Adrenal gland (tissue), 12 donors: ENCODE data around the gene MGMT. TPM values are rescaled to one million over a fixed set of nuclear protein-coding genes. Genes with fewer than 3 reads are reported as not detected.

ENCODE experiments used
- DNase-seq, 7 donors: peaks; one replicate each; pipeline ENCODE4 v3.0.0-alpha.2; 2019 to 2020
- H3K27ac ChIP-seq, 5 donors: fragments of 200-600 bp; sonication (generic) in 4 of 5; 1 replicate in 3 of 5; 2 replicates in 2 of 5; pipeline versions ENCODE4 v1.5.1 to v1.8.0; 2016 to 2020; ENCODE audit warnings: mild to moderate bottlenecking in 1 of 5
- H3K27me3 ChIP-seq: fragments of 200-600 bp; 2 replicates; pipeline ENCODE4 v1.8.0; 2021
- H3K36me3 ChIP-seq, 2 donors: fragments of 200-600 bp; replicated peaks in 1 of 2; 1 replicate in 1 of 2; 2 replicates in 1 of 2; pipeline versions ENCODE4 v1.5.1 to v1.8.0; 2018 to 2022
- H3K4me1 ChIP-seq, 2 donors: fragments of 200-600 bp; replicated peaks in 1 of 2; 1 replicate in 1 of 2; 2 replicates in 1 of 2; pipeline versions ENCODE4 v1.5.1 to v1.8.0; 2018 to 2021
- H3K4me3 ChIP-seq, 4 donors: fragments of 200-600 bp; sonication (generic) in 3 of 4; one replicate each; pipeline ENCODE4 v1.5.1; 2016 to 2018
- H3K9me3 ChIP-seq, 3 donors: fragments of 200-600 bp; sonication (generic) in 1 of 3; replicated peaks in 1 of 3; 1 replicate in 2 of 3; 2 replicates in 1 of 3; pipeline versions ENCODE4 v1.5.1 to v1.8.0; 2016 to 2021
- POLR2A ChIP-seq, 2 donors: fragments of 450-650 bp; IDR thresholded peaks; one replicate each; pipeline ENCODE4 v1.6.1; 2017; ENCODE audit warnings: antibody characterized with exemption in 2 of 2, mild to moderate bottlenecking in 2 of 2, moderate library complexity in 1 of 2
- WGBS, 4 donors: extraction: QIAGEN DNeasy Blood & Tissue Kit in 2 of 4; methylation state at CpG; one replicate each; pipeline versions ENCODE4 v1.1.5 to v1.1.7; 2013 to 2017; 5-methylcytosine and 5-hydroxymethylcytosine counted together
- intact Hi-C, 2 donors: fragments of 100-400 bp; cut with DNase I; formaldehyde crosslinking; loops; one replicate each; pipeline versions ENCODE4 v1.14.1 to v1.15.0; 2022 to 2023
- polyA plus RNA-seq, 3 donors: library from polyadenylated mRNA; stranded (reverse); fragments of 200-250 nt in 2 of 3; fragments of 350-450 nt in 1 of 3; fragmentation: Illumina TruSeq in 1 of 3; extraction: RNeasy Lipid Tissue Mini Kit (QIAGEN cat#74804) in 1 of 3; gene quantifications; one replicate each; pipeline ENCODE4 v1.2.3, GENCODE V29; 2013 to 2014
- total RNA-seq, 9 donors: library from RNA; depleted of rRNA in 4 of 9; stranded (reverse); fragments of >200 nt in 4 of 9; fragments of 120-200 nt in 1 of 9; fragmentation: NEBNext Ultra II Directional in 1 of 9; extraction: Animal tissue kit (Norgen Biotek cat#: 25700) in 1 of 9; gene quantifications; one replicate each; pipeline versions ENCODE4 v1.1.0 to v1.2.4, GENCODE V29; 2013 to 2023
- TF ChIP-seq, protein P1 (sequence below), 6 experiments: fragments of 450-650 bp in 4 of 6; fragments of 200-600 bp in 2 of 6; sonication (generic) in 1 of 6; IDR thresholded peaks; 1 replicate in 5 of 6; 2 replicates in 1 of 6; pipeline versions ENCODE4 v1.5.1 to v1.8.0; 2016 to 2021; ENCODE audit warnings: antibody characterized with exemption in 6 of 6, mild to moderate bottlenecking in 2 of 6, moderate library complexity in 1 of 6
- donor health status: healthy with polysubstance abuse.
- donor health status: Bipolar disorder and iron deficiency.
- donor health status: DM: yes; HTN: yes; CAD: no.
- donor health status: DM: no; HTN: no; CAD: no.
- donor health status: DM: no; HTN: no; CAD: no.
- donor health status: DM: yes; HTN: yes; CAD: no.

MGMT gene
- total and polyA plus RNA-seq, 12 donors, result 3.8 to 35.8 (median 21.2) TPM

DNA sequence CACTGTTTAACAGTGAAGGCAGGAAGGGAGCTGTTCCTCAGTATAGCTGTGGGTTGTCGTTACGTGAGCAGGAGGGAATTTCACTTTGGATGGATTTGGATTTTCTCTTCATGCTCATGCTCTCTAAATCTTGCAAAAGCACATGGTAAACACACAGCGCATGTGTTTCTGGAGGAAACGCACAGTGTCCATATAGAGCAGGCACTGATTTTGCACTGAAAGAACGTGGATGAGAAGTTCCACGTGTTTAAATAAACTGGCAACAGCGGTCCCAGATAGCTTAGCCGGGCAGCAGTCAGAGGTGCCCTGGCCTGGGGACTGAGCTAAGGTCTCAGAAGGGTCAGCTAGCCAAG lies 188.6 kb downstream of the MGMT start:
- 94 to 97% (median 94%) methylated on average over 8 of the region's 8 CpGs for WGBS, 4 donors
- no peak for TF ChIP-seq POLR2A (IDR thresholded peaks at IDR 0.05)
- TF ChIP-seq, protein P1, sequence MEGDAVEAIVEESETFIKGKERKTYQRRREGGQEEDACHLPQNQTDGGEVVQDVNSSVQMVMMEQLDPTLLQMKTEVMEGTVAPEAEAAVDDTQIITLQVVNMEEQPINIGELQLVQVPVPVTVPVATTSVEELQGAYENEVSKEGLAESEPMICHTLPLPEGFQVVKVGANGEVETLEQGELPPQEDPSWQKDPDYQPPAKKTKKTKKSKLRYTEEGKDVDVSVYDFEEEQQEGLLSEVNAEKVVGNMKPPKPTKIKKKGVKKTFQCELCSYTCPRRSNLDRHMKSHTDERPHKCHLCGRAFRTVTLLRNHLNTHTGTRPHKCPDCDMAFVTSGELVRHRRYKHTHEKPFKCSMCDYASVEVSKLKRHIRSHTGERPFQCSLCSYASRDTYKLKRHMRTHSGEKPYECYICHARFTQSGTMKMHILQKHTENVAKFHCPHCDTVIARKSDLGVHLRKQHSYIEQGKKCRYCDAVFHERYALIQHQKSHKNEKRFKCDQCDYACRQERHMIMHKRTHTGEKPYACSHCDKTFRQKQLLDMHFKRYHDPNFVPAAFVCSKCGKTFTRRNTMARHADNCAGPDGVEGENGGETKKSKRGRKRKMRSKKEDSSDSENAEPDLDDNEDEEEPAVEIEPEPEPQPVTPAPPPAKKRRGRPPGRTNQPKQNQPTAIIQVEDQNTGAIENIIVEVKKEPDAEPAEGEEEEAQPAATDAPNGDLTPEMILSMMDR (IDR thresholded peaks at IDR 0.05), result no peak
- intact Hi-C loops, result no loop called here

DNA sequence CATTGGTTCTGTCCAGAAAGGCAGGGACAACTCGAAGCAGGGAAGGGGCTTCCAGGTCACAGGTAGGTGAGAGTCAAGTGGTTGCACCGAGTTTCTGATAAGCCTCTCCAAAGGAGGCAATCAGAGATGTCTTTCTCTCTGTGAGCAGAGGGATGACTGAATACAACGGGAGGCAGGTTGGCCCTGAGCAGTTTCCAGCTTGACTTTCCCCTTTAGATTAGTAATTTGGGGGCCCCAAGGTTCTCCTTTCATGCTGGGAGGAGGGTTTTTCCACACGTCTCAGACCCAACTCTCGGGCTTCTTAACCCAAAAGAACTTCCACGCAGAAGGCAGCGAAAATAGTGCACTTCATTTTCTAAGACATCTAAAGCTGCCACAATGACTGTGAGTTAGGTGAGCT lies 189.6 kb downstream of the MGMT start:
- Histone ChIP-seq H3K4me3 (no peak overlapping the region), H3K27ac (no peak overlapping the region), H3K4me1 (no peaks in the 10 kb centered on the region), H3K36me3 (no peaks in the 10 kb centered on the region), H3K27me3 (no peaks in the 10 kb centered on the region), H3K9me3 (no peaks in the 10 kb centered on the region)
- no peak for DNase-seq
- intact Hi-C loops, result no loop called here
- TF ChIP-seq, protein P1 (IDR thresholded peaks at IDR 0.05), result no peak
- no peak for TF ChIP-seq POLR2A (IDR thresholded peaks at IDR 0.05)
- WGBS, 4 donors, result 83 to 88% (median 87%) methylated on average over 7 of the region's 7 CpGs

More for the DNA sequence above, 188.6 kb downstream of the MGMT start:
- no peak for DNase-seq
- Histone ChIP-seq H3K9me3 (no peaks in the 10 kb centered on the region), H3K27me3 (no peaks in the 10 kb centered on the region), H3K4me1 (no peaks in the 10 kb centered on the region), H3K36me3 (no peaks in the 10 kb centered on the region), H3K27ac (no peak overlapping the region), H3K4me3 (no peak overlapping the region)

DNA sequence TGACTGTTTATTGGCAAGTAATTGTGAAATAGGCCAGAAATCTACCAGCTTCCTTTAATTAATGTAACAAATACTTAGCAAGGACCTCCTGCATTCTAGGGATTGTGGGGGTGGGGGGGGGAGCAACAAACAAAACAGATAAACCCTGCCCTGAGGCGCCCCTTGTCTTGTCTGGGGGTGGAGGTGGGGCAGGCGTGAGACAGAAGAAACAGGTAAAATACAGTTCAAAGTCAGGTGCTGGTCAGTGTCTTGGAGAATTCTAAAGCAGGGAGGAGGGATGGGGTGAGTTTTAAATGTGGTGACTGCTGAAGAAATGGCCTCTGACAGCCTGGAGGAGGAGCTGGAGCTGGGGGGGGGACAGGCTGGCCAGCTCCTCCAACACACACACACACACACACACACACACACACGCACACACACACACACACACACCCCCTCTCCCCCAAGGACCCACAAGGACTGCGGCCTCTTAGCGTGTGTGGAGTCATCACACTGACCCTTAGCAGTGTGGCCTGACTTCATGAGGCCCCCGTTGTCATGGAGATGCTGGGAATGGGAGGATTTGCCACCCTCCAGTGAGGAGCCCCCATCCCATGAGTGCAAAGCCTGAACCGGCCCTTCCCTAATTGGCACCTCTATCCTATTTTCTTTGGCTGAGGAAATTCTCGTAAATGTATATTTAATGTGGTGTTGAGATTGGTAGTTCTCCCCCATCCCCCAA lies 190.4 kb downstream of the MGMT start:
- no peaks in the 10 kb centered on the region for H3K4me1 ChIP-seq
- no peak overlapping the region for H3K4me3 ChIP-seq
- no peaks in the 10 kb centered on the region for H3K9me3 ChIP-seq
- H3K27ac ChIP-seq, result no peak overlapping the region
- DNase-seq, result no peak
- TF ChIP-seq POLR2A (IDR thresholded peaks at IDR 0.05), result no peak
- TF ChIP-seq, protein P1 (IDR thresholded peaks at IDR 0.05), result no peak
- intact Hi-C loops, result no loop called here
- WGBS, 4 donors, result 75 to 90% (median 86%) methylated on average over 8 of the region's 8 CpGs
- H3K36me3 ChIP-seq, result no peaks in the 10 kb centered on the region
- no peaks in the 10 kb centered on the region for H3K27me3 ChIP-seq

DNA sequence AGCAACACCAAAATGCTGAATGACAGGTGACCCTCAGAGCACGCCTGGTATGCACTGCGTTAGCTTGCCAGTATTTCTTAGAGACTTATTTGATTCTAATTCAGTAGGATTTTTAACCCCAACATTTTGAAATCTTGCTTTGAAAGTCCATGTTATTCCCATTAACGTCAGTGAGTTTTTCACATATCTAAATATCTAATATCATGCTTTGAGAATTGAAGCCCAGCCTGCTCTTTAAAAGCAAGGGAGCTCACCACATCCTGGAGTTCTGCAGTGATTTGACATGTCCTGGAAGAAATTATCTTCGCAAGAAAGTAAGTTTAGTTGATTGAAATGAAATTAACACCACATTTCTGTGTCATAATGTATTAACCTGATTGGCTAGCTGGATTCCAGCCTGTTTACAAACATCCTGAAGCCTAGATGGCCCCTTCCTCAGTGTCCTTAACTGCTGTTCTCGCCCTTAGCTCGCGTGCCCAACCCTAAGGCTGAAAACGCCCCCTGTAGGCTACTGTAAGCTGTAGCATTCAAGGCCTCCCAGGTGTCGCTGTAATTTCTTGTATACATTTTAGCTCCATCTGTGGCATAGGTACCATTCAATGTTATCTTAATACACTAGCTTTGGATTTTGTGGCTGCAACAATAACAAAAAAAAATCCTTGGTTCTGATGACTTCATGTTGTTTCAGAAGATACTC lies 191.5 kb downstream of the MGMT start:
- WGBS, 4 donors, result 90 to 92% (median 90%) methylated on average over 9 of the region's 9 CpGs
- Histone ChIP-seq H3K4me1 (no peaks in the 10 kb centered on the region), H3K27me3 (no peaks in the 10 kb centered on the region), H3K9me3 (no peaks in the 10 kb centered on the region), H3K27ac (no peak overlapping the region), H3K36me3 (no peaks in the 10 kb centered on the region), H3K4me3 (no peak overlapping the region)
- DNase-seq, result no peak
- intact Hi-C loops, result no loop called here
- TF ChIP-seq POLR2A (IDR thresholded peaks at IDR 0.05), result no peak
- TF ChIP-seq, protein P1 (IDR thresholded peaks at IDR 0.05), result no peak
